NK-92 treated with Interleukin-12 subunit alpha and Interleukin-12 subunit beta, amount 100 ng/mL, for 24 hours (cell line): ENCODE results near the gene HNRNPAB.
"Not testable (repeated sequence)": the region's sequence is repeated elsewhere in the genome, so short reads cannot be mapped to it uniquely, and the experiment has no call there.

Source experiments
- DNase-seq: peaks from one replicate; lab custom pipeline; 2025; lab: John Stamatoyannopoulos, UW

Gene HNRNPAB

DNA sequence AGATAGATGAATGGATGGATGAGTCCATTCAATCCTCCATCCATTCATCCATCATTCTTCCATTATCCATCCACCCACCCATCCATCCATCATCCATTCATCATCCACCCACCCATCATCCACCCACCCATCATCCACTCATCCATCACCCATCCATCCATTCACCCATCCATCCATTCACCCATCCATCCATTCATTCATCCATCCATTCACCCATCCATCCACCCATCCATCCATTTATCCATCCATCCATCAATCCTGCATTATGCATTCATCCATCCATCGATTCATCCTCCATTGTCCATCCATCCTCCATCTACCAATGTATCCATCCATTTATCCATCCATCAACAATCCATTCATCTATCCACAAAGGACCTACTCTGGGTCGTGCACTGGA is 41.1 kb downstream of the HNRNPAB start:
- no peak for DNase-seq

- DNase-seq: no peak
Measured at GRCh38 chr5:178246624-178247279, 42.4 kb downstream of the HNRNPAB start.

GRCh38 chr5:178247481-178248456 is 43.4 kb downstream of the HNRNPAB start:
- DNase-seq: no peak

DNA sequence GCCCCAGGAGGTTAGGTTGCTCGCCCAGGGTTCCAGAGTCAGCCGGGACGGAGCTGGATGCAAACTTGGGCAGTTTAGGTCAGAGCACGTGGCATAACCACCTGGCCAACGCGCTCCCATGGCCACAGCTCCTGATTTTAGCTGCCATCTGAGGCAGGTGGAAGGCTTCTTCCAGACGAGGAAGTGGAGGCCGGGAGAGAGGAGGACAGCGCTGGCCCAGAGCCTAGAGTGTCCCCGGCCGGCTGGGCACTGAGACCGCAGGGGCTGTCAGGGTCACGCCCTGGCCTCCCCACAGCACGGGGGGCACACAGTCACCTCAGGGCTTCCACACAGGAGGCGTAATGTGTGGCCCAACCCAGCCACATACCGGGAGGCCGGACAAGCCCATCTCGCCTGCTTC is 44.4 kb downstream of the HNRNPAB start:
- no peak for DNase-seq

DNA sequence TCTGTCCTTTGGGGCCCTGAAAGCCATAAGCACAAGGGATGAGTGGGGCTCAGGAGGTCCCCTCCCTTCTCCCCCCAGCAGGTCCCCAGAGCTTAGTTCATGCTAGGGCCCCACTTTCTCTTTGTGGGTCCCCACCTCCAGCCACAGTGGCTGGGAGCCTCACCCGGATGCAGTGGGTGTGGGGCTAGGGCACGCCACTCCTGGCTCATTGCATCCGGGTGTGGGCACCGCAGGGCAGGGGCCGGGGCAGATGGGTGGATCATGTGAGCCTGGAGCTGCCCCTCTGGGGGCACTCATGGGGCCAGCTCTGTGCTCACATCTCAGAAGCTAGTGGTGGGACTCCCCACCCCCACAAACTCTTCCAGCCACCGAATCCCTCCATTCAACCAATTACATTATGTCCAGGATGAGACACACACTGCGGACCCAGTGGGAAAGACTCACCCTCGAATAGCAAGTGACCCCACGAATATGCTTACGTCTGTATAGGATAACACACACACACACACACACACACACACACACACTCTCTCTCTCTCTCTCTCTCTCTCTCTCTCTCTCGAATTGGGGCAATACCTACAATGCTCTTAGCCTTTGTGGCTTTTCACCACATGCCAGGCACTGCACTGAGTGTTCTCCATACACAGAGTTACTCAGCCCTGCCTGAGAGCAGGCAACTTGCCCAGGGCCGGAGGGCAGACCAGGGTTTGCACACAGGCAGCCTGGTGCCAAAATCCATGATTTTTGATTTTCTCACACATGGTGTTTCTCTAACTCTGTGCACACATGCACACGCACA is 45.1 kb downstream of the HNRNPAB start:
- no peak for DNase-seq

DNA sequence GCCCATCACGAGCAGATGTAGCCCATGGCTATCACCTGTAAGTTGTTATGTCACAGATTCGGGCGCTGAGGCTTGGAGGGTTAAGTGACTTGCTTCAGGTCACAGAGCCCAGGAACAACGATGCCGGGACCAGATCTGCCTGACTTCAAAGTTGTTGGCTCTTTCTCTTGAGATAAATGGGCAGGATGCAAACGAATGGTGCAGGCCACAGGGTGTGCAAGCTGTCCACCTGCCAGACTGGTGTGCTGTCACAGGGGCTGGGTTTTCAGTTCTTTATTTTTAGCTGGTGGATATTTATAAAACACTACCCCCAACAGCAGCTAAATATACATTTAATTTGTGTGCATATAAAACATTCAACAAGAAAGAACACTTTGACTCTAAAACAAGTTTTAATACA is 45.9 kb downstream of the HNRNPAB start:
- DNase-seq: no peak

GRCh38 chr5:178252258-178252657 is 47.9 kb downstream of the HNRNPAB start:
- DNase-seq: no peak

DNA sequence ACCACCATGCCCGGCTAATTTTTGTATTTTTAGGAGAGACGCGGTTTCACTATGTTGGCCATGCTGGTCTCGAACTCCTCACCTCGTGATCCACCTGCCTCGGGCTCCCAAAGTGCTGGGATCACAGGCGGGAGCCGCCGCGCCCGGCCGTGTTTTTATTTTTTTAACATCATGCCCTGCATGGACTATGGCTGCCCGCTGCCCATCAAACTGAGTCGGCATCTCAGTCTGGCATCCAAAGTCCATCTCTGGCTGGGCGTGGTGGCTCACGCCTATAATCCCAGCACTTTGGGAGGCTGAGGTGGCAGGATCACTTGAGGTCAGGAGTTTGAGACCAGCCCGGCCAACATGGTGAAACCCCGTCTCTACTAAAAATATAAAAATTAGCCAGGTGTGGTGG is 49.3 kb downstream of the HNRNPAB start:
- not testable (repeated sequence) for DNase-seq

- DNase-seq: no peak
Measured at GRCh38 chr5:178256746-178257145, 52.4 kb downstream of the HNRNPAB start.

- DNase-seq: no peak
Measured at GRCh38 chr5:178257650-178258049, 53.3 kb downstream of the HNRNPAB start.

GRCh38 chr5:178259623-178260536 is 55.5 kb downstream of the HNRNPAB start:
- no peak for DNase-seq
